ENCODE results near the gene YWHAQ. TPM values are rescaled to one million over a fixed set of nuclear protein-coding genes. Genes with fewer than 3 reads are reported as not detected.

Gene YWHAQ
- total RNA-seq, 1 donor from 2014 or later: 140 TPM

- Histone ChIP-seq H3K9ac (ENCODE audit: low read depth in 1 of 3, low read length in 3 of 3) (no peak overlapping the region), H3K4me3 (ENCODE audit: low read length in 3 of 3) (no peak overlapping the region), H3K36me3 (ENCODE audit: control insufficient read depth in 3 of 3, insufficient read depth in 3 of 3, low read length in 3 of 3) (no peaks in the 10 kb centered on the region), H3K27ac (ENCODE audit: low read depth, low read length) (no peak overlapping the region), H3K9me3 (ENCODE audit: control insufficient read depth in 3 of 3, low read length in 3 of 3) (no peaks in the 10 kb centered on the region), H3K4me1 (ENCODE audit: control insufficient read depth in 3 of 3, insufficient read depth in 3 of 3, low read length in 3 of 3) (peaks cover 0 to 21% (median 10%) of the 10 kb centered on the region in 3 donors), H3K27me3 (ENCODE audit: control insufficient read depth in 3 of 3, insufficient read depth in 3 of 3, low read length in 3 of 3) (no peaks in the 10 kb centered on the region)
Observed at GRCh38 chr2:9545502-9545901, 85.3 kb downstream of the YWHAQ start.

- H3K9me3 ChIP-seq (ENCODE audit: control insufficient read depth in 3 of 3, low read length in 3 of 3): no peaks in the 10 kb centered on the region
- H3K4me3 ChIP-seq (ENCODE audit: low read length in 3 of 3): no peak overlapping the region
- H3K27me3 ChIP-seq (ENCODE audit: control insufficient read depth in 3 of 3, insufficient read depth in 3 of 3, low read length in 3 of 3): no peaks in the 10 kb centered on the region
- H3K36me3 ChIP-seq (ENCODE audit: control insufficient read depth in 3 of 3, insufficient read depth in 3 of 3, low read length in 3 of 3): no peaks in the 10 kb centered on the region
- H3K27ac ChIP-seq (ENCODE audit: low read depth, low read length): no peak overlapping the region
- peaks cover 0 to 18% (median 7%) of the 10 kb centered on the region in 3 donors for H3K4me1 ChIP-seq (ENCODE audit: control insufficient read depth in 3 of 3, insufficient read depth in 3 of 3, low read length in 3 of 3)
- no peak overlapping the region for H3K9ac ChIP-seq (ENCODE audit: low read depth in 1 of 3, low read length in 3 of 3)
Observed at GRCh38 chr2:9543557-9543956, 87.2 kb downstream of the YWHAQ start.

DNA sequence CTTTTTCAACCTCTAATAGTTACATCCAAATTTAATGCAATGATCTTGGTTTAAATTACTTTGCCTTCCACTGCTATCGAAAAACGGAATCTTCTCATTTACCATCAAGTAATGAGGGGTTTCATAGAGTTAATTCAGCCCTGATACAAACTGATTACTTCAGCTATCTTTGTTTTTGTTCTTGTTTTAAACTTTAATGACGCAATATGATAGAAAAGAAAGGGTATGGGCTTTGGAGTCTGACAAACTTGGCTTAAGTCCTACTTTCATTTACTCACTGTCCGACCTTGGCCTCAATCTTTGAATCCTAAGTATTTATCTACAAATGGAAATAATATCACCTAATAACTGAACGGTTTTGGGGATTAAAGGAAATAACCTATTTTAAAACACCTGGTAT lies 91.3 kb downstream of the YWHAQ start:
- no peaks in the 10 kb centered on the region for H3K27me3 ChIP-seq (ENCODE audit: control insufficient read depth in 3 of 3, insufficient read depth in 3 of 3, low read length in 3 of 3)
- H3K36me3 ChIP-seq (ENCODE audit: control insufficient read depth in 3 of 3, insufficient read depth in 3 of 3, low read length in 3 of 3): peaks cover 0 to 3% (median 0%) of the 10 kb centered on the region in 3 donors
- peaks cover 0 to 3% (median 0%) of the 10 kb centered on the region in 3 donors for H3K4me1 ChIP-seq (ENCODE audit: control insufficient read depth in 3 of 3, insufficient read depth in 3 of 3, low read length in 3 of 3)
- H3K27ac ChIP-seq (ENCODE audit: low read depth, low read length): peak overlapping the region; percentile 55
- no peaks in the 10 kb centered on the region for H3K9me3 ChIP-seq (ENCODE audit: control insufficient read depth in 3 of 3, low read length in 3 of 3)
- H3K4me3 ChIP-seq (ENCODE audit: low read length in 3 of 3): no peak overlapping the region
- H3K9ac ChIP-seq (ENCODE audit: low read depth in 1 of 3, low read length in 3 of 3): no peak overlapping the region

DNA sequence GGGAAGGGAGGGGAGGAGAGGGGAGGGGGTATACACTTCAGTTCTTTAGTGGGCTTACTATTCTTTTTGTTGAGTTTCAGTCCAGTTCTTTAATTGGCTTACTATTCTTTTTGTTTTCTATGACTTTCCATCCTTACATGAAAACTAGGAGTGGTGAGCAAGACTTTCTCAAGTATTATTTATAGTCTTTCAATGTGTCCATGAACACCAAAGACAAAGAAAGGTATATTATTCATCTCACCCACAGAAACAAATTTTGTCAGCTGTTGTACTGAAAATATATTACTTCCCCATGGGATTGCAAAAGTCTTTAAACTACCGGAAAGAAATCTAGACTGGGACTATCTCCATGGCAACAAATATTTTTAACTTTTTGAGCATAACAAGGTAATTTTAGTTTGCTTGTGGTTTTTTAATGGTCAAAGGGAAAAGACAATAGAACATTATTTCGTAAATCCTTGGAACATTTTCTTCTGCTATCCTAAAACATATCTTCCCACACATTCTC lies 92.7 kb downstream of the YWHAQ start:
- peak overlapping the region; percentile 55 for H3K27ac ChIP-seq (ENCODE audit: low read depth, low read length)
- no peak overlapping the region for H3K9ac ChIP-seq (ENCODE audit: low read depth in 1 of 3, low read length in 3 of 3)
- no peaks in the 10 kb centered on the region for H3K27me3 ChIP-seq (ENCODE audit: control insufficient read depth in 3 of 3, insufficient read depth in 3 of 3, low read length in 3 of 3)
- peaks cover 0 to 4% (median 4%) of the 10 kb centered on the region in 3 donors for H3K36me3 ChIP-seq (ENCODE audit: control insufficient read depth in 3 of 3, insufficient read depth in 3 of 3, low read length in 3 of 3)
- no peak overlapping the region for H3K4me3 ChIP-seq (ENCODE audit: low read length in 3 of 3)
- H3K4me1 ChIP-seq (ENCODE audit: control insufficient read depth in 3 of 3, insufficient read depth in 3 of 3, low read length in 3 of 3): no peaks in the 10 kb centered on the region
- no peaks in the 10 kb centered on the region for H3K9me3 ChIP-seq (ENCODE audit: control insufficient read depth in 3 of 3, low read length in 3 of 3)

GRCh38 chr2:9536504-9536903 lies 94.3 kb downstream of the YWHAQ start:
- H3K4me3 ChIP-seq (ENCODE audit: low read length in 3 of 3): no peak overlapping the region
- H3K9me3 ChIP-seq (ENCODE audit: control insufficient read depth in 3 of 3, low read length in 3 of 3): no peaks in the 10 kb centered on the region
- no peaks in the 10 kb centered on the region for H3K4me1 ChIP-seq (ENCODE audit: control insufficient read depth in 3 of 3, insufficient read depth in 3 of 3, low read length in 3 of 3)
- no peak overlapping the region for H3K27ac ChIP-seq (ENCODE audit: low read depth, low read length)
- H3K36me3 ChIP-seq (ENCODE audit: control insufficient read depth in 3 of 3, insufficient read depth in 3 of 3, low read length in 3 of 3): peaks cover 0 to 13% (median 7%) of the 10 kb centered on the region in 3 donors
- H3K27me3 ChIP-seq (ENCODE audit: control insufficient read depth in 3 of 3, insufficient read depth in 3 of 3, low read length in 3 of 3): no peaks in the 10 kb centered on the region
- no peak overlapping the region for H3K9ac ChIP-seq (ENCODE audit: low read depth in 1 of 3, low read length in 3 of 3)

GRCh38 chr2:9535177-9535576 lies 95.6 kb downstream of the YWHAQ start:
- Histone ChIP-seq H3K9me3 (ENCODE audit: control insufficient read depth in 3 of 3, low read length in 3 of 3) (no peaks in the 10 kb centered on the region), H3K9ac (ENCODE audit: low read depth in 1 of 3, low read length in 3 of 3) (no peak overlapping the region), H3K4me1 (ENCODE audit: control insufficient read depth in 3 of 3, insufficient read depth in 3 of 3, low read length in 3 of 3) (no peaks in the 10 kb centered on the region), H3K27me3 (ENCODE audit: control insufficient read depth in 3 of 3, insufficient read depth in 3 of 3, low read length in 3 of 3) (no peaks in the 10 kb centered on the region), H3K27ac (ENCODE audit: low read depth, low read length) (no peak overlapping the region), H3K4me3 (ENCODE audit: low read length in 3 of 3) (no peak overlapping the region), H3K36me3 (ENCODE audit: control insufficient read depth in 3 of 3, insufficient read depth in 3 of 3, low read length in 3 of 3) (peaks cover 0 to 13% (median 7%) of the 10 kb centered on the region in 3 donors)

Small RNA genes lying within 50 kb of the gene (small RNA-seq; reads per million reads assigned to genes)
- gene RF00019: not detected

Other genes starting within 250 kb of the YWHAQ start
- gene ITGB1BP1, start 207.5 kb downstream of the YWHAQ start, total RNA-seq: 37.1 TPM
- 27.7 TPM for gene CPSF3, start 207.3 kb downstream of the YWHAQ start, total RNA-seq
- gene IAH1, start 156.4 kb downstream of the YWHAQ start, total RNA-seq: 57.9 TPM
- 20.4 TPM for gene ADAM17, start 75.2 kb downstream of the YWHAQ start, total RNA-seq
- gene TAF1B, start 212.5 kb upstream of the YWHAQ start, total RNA-seq: 36.5 TPM

All from skeletal muscle tissue (tissue), 5 donors.